ENCODE results near the gene NFYA.

The NFYA gene

GRCh38 chr6:41046084-41046483 is 26.7 kb upstream of the NFYA start:
- DNase-seq (ENCODE audit: low read depth): no peak

- no peak for DNase-seq (ENCODE audit: low read depth)
Observed at GRCh38 chr6:41047306-41047705, 25.5 kb upstream of the NFYA start.

- DNase-seq (ENCODE audit: low read depth): no peak
Observed at GRCh38 chr6:41047745-41048732, 24.7 kb upstream of the NFYA start.

GRCh38 chr6:41049521-41049920 is 23.3 kb upstream of the NFYA start:
- no peak for DNase-seq (ENCODE audit: low read depth)

GRCh38 chr6:41049955-41050354 is 22.8 kb upstream of the NFYA start:
- no peak for DNase-seq (ENCODE audit: low read depth)

GRCh38 chr6:41050536-41050935 is 22.2 kb upstream of the NFYA start:
- no peak for DNase-seq (ENCODE audit: low read depth)

- DNase-seq (ENCODE audit: low read depth): no peak
Observed at GRCh38 chr6:41051873-41052272, 20.9 kb upstream of the NFYA start.

- DNase-seq (ENCODE audit: low read depth): no peak
Observed at GRCh38 chr6:41053041-41053440, 19.7 kb upstream of the NFYA start, which contains the start of gene APOBEC2. APOBEC2 (plus strand) TSS chr6:41053202; CDS start chr6:41053348, 146 bp downstream.

GRCh38 chr6:41054511-41054910 is 18.3 kb upstream of the NFYA start:
- no peak for DNase-seq (ENCODE audit: low read depth)

- DNase-seq (ENCODE audit: low read depth): no peak
Observed at GRCh38 chr6:41055149-41055548, 17.6 kb upstream of the NFYA start.

- DNase-seq (ENCODE audit: low read depth): no peak
Observed at GRCh38 chr6:41056768-41057490, 15.8 kb upstream of the NFYA start.

GRCh38 chr6:41058783-41059181 is 14.0 kb upstream of the NFYA start:
- DNase-seq (ENCODE audit: low read depth): no peak

- peak; percentile 62 for DNase-seq (ENCODE audit: low read depth)
Observed at GRCh38 chr6:41059556-41059955, 13.2 kb upstream of the NFYA start.

- DNase-seq (ENCODE audit: low read depth): no peak
Observed at GRCh38 chr6:41061196-41061726, 11.5 kb upstream of the NFYA start.

- DNase-seq (ENCODE audit: low read depth): no peak
Observed at GRCh38 chr6:41062056-41062455, 10.7 kb upstream of the NFYA start.

- no peak for DNase-seq (ENCODE audit: low read depth)
Observed at GRCh38 chr6:41063884-41064285, 8.9 kb upstream of the NFYA start.

- no peak for DNase-seq (ENCODE audit: low read depth)
Observed at GRCh38 chr6:41064841-41065240, 7.9 kb upstream of the NFYA start.

- no peak for DNase-seq (ENCODE audit: low read depth)
Observed at GRCh38 chr6:41065550-41066026, 7.2 kb upstream of the NFYA start.

- DNase-seq (ENCODE audit: low read depth): peak; percentile 81
Observed at GRCh38 chr6:41066867-41067304, 5.9 kb upstream of the NFYA start.

GRCh38 chr6:41071501-41071922 is 1.3 kb upstream of the NFYA start:
- no peak for DNase-seq (ENCODE audit: low read depth)

GRCh38 chr6:41071923-41072835 is 595 bp upstream of the NFYA start, which contains the start of gene OARD1:
OARD1 (minus strand) TSS chr6:41072356; CDS start chr6:41071634, 722 bp downstream.
- DNase-seq (ENCODE audit: low read depth): peak; percentile 99
